ENCODE measurements around the gene ADGRG3. TPM values are rescaled to one million over a fixed set of nuclear protein-coding genes. Genes with fewer than 3 reads are reported as not detected.

The ADGRG3 gene
- total and polyA plus RNA-seq, 2 experiments from 2014 or later: not detected

DNA sequence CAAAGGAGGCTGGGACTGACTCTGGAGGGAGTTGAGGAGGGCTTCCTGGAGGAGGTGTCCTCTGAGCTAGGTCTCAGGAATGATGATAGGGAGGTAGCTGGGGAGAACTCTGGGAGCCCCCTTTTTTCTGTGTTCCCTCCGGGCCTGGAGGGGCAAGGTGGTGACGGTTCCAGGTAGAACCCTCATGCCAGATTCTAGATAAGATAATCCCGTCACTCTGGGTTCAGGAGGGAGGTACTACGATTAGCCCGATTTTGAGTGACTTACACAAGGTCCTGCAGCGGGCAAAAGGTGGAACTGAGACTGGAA is 18.7 kb upstream of the ADGRG3 start:
- TF ChIP-seq EZH2 (IDR thresholded peaks at IDR 0.05; ENCODE audit: borderline replicate concordance) (no peak), EZH2phosphoT487 (IDR thresholded peaks at IDR 0.05; ENCODE audit: low read depth, severe bottlenecking, unreplicated experiment) (no peak)
- TF ChIP-seq, protein P1, sequence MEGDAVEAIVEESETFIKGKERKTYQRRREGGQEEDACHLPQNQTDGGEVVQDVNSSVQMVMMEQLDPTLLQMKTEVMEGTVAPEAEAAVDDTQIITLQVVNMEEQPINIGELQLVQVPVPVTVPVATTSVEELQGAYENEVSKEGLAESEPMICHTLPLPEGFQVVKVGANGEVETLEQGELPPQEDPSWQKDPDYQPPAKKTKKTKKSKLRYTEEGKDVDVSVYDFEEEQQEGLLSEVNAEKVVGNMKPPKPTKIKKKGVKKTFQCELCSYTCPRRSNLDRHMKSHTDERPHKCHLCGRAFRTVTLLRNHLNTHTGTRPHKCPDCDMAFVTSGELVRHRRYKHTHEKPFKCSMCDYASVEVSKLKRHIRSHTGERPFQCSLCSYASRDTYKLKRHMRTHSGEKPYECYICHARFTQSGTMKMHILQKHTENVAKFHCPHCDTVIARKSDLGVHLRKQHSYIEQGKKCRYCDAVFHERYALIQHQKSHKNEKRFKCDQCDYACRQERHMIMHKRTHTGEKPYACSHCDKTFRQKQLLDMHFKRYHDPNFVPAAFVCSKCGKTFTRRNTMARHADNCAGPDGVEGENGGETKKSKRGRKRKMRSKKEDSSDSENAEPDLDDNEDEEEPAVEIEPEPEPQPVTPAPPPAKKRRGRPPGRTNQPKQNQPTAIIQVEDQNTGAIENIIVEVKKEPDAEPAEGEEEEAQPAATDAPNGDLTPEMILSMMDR (IDR thresholded peaks at IDR 0.05; ENCODE audit: poor library complexity): no peak
- Histone ChIP-seq H3K79me2 (peaks cover 5% of the 10 kb centered on the region), H3K27ac (no peak overlapping the region), H3K36me3 (replicated peaks; ENCODE audit: insufficient read depth, low read depth) (no peaks in the 10 kb centered on the region), H2AFZ (no peak overlapping the region), H3K4me3 (no peak overlapping the region), H3K4me2 (no peak overlapping the region), H3K9me2 (replicated peaks; ENCODE audit: insufficient read depth) (no peaks in the 10 kb centered on the region), H3K9me3 (ENCODE audit: low read depth) (no peaks in the 10 kb centered on the region), H3K27me3 (no peaks in the 10 kb centered on the region), H4K20me1 (ENCODE audit: insufficient read depth, poor library complexity, severe bottlenecking) (no peaks in the 10 kb centered on the region), H3K4me1 (ENCODE audit: insufficient read depth) (no peaks in the 10 kb centered on the region)
- DNase-seq (ENCODE audit: low spot score): no peak
- WGBS (ENCODE audit: low lambda C conversion rate, missing lambda C conversion rate): 80% methylated on average over 6 of the region's 6 CpGs

DNA sequence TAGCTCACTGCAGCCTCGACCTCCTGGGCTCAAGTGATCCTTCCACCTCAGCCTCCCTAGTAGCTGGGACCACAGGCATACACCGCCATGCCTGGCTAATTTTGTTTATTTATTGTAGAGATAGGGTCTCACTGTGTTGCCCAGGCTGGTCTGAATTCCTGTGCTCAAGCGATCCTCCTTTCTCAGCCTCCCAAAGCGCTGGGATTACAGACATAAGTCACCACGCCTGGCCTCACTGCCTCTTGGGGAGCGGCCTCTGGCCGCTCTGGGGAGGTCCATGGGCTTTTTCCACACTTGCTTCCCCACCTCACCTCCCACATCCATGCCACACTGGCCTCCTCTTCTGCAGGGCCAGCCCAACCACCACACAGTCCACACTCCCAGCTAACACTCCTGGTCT is 18.3 kb upstream of the ADGRG3 start:
- Histone ChIP-seq H3K27me3 (no peaks in the 10 kb centered on the region), H4K20me1 (ENCODE audit: insufficient read depth, poor library complexity, severe bottlenecking) (no peaks in the 10 kb centered on the region), H3K9me2 (replicated peaks; ENCODE audit: insufficient read depth) (no peaks in the 10 kb centered on the region), H3K4me1 (ENCODE audit: insufficient read depth) (no peaks in the 10 kb centered on the region), H3K4me2 (no peak overlapping the region), H2AFZ (no peak overlapping the region), H3K4me3 (no peak overlapping the region), H3K36me3 (replicated peaks; ENCODE audit: insufficient read depth, low read depth) (no peaks in the 10 kb centered on the region), H3K79me2 (peaks cover 5% of the 10 kb centered on the region), H3K27ac (no peak overlapping the region), H3K9me3 (ENCODE audit: low read depth) (no peaks in the 10 kb centered on the region)
- DNase-seq (ENCODE audit: low spot score): no peak
- 99% methylated on average over 7 of the region's 7 CpGs for WGBS (ENCODE audit: low lambda C conversion rate, missing lambda C conversion rate)
- TF ChIP-seq EZH2 (IDR thresholded peaks at IDR 0.05; ENCODE audit: borderline replicate concordance): no peak
- TF ChIP-seq, protein P1 (IDR thresholded peaks at IDR 0.05; ENCODE audit: poor library complexity): no peak
- no peak for TF ChIP-seq EZH2phosphoT487 (IDR thresholded peaks at IDR 0.05; ENCODE audit: low read depth, severe bottlenecking, unreplicated experiment)

DNA sequence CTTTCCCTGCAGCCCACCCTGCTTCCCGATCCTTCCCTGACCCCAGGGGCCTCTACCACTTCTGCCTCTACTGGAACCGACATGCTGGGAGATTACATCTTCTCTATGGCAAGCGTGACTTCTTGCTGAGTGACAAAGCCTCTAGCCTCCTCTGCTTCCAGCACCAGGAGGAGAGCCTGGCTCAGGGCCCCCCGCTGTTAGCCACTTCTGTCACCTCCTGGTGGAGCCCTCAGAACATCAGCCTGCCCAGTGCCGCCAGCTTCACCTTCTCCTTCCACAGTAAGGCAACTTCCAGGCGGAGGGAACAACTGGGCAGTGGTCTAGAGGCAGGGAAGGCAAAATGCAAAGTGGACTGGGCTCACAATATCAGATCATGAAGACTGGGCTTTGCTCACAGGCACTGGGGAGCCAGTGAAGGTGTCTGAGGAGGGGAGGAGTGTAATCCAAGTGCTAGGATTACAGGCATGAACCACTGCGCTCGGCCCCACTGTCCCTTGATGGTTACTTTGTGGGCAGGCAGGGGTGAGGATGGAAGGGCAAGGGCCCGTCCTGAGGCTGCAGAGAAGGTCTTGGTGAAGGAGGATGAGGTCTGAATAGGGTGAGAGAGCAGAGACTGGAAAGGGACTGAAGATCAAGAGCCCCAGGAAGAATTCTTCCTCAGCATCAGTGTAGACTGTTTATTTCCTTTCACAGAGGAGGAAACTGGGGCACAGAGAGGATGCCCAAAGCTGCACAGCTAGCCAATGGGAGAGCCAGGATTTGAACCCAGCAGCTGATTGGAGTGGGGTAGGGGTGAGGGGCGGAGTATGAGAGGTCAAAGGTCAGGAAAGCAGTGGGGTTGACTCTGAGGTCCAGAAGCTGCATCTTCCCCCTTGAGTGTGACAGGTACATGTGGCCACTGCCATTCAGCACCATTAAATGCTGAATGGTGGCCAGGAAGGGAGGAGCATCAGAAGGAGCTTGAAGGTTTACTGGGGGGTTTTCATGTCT is 16.5 kb upstream of the ADGRG3 start:
- 92% methylated on average over 10 of the region's 10 CpGs for WGBS (ENCODE audit: low lambda C conversion rate, missing lambda C conversion rate)
- H3K27ac ChIP-seq: no peak overlapping the region
- no peaks in the 10 kb centered on the region for H3K9me2 ChIP-seq (replicated peaks; ENCODE audit: insufficient read depth)
- H4K20me1 ChIP-seq (ENCODE audit: insufficient read depth, poor library complexity, severe bottlenecking): no peaks in the 10 kb centered on the region
- H3K4me3 ChIP-seq: no peak overlapping the region
- H3K36me3 ChIP-seq (replicated peaks; ENCODE audit: insufficient read depth, low read depth): no peaks in the 10 kb centered on the region
- peaks cover 5% of the 10 kb centered on the region for H3K79me2 ChIP-seq
- H3K4me1 ChIP-seq (ENCODE audit: insufficient read depth): no peaks in the 10 kb centered on the region
- no peak for TF ChIP-seq EZH2phosphoT487 (IDR thresholded peaks at IDR 0.05; ENCODE audit: low read depth, severe bottlenecking, unreplicated experiment)
- no peak for TF ChIP-seq EZH2 (IDR thresholded peaks at IDR 0.05; ENCODE audit: borderline replicate concordance)
- TF ChIP-seq, protein P1 (IDR thresholded peaks at IDR 0.05; ENCODE audit: poor library complexity): no peak
- no peaks in the 10 kb centered on the region for H3K9me3 ChIP-seq (ENCODE audit: low read depth)
- H3K27me3 ChIP-seq: no peaks in the 10 kb centered on the region
- H3K4me2 ChIP-seq: no peak overlapping the region
- no peak for DNase-seq (ENCODE audit: low spot score)
- H2AFZ ChIP-seq: no peak overlapping the region
